BJ (cell line): ENCODE measurements around the gene PPAN. TPM values are rescaled to one million over a fixed set of nuclear protein-coding genes. Genes with fewer than 3 reads are reported as not detected.

Source experiments
- CTCF ChIA-PET: fragments of 350-600 bp; formaldehyde crosslinking; extraction: SDS; loops from one replicate; lab custom pipeline; 2021; ENCODE audit warnings: antibody characterized with exemption, inconsistent platforms; lab: Yijun Ruan, JAX
- POLR2A ChIA-PET: fragments of 300-600 bp; sonication (Branson Sonifier 250); formaldehyde crosslinking; extraction: SDS; loops from one replicate; lab custom pipeline; 2021; ENCODE audit warnings: antibody characterized with exemption; lab: Charles Lee
- DNase-seq: peaks from one replicate; pipeline ENCODE4 v3.0.0-alpha.2; 2011; ENCODE audit warnings: low read depth
- H3K27me3 ChIP-seq: 2 replicates; pipeline ENCODE4 v1.6.0; 2011; ENCODE audit warnings: low read length; ENCODE audit not compliant: control insufficient read depth, insufficient read depth
- H3K36me3 ChIP-seq: 2 replicates; pipeline ENCODE4 v1.5.1; 2011; ENCODE audit warnings: low read length; ENCODE audit not compliant: control insufficient read depth, insufficient read depth
- H3K4me3 ChIP-seq: 2 replicates; pipeline ENCODE4 v1.5.1; 2011; ENCODE audit warnings: low read depth, mild to moderate bottlenecking, control low read depth, low read length
- polyA plus RNA-seq: library from polyadenylated mRNA; depleted of rRNA; stranded (reverse); fragments of >200 nt; gene quantifications from 2 replicates; pipeline ENCODE4 v1.2.3, GENCODE V29; 2011
- TF ChIP-seq, protein P1 (sequence below): IDR thresholded peaks from 2 replicates; pipeline ENCODE4 v1.5.1; 2011; ENCODE audit warnings: low read depth, mild to moderate bottlenecking, control low read depth, inconsistent platforms, low read length, moderate library complexity; ENCODE audit not compliant: insufficient read depth

The PPAN gene
- polyA plus RNA-seq, 1 experiment: 18.1 TPM

DNA sequence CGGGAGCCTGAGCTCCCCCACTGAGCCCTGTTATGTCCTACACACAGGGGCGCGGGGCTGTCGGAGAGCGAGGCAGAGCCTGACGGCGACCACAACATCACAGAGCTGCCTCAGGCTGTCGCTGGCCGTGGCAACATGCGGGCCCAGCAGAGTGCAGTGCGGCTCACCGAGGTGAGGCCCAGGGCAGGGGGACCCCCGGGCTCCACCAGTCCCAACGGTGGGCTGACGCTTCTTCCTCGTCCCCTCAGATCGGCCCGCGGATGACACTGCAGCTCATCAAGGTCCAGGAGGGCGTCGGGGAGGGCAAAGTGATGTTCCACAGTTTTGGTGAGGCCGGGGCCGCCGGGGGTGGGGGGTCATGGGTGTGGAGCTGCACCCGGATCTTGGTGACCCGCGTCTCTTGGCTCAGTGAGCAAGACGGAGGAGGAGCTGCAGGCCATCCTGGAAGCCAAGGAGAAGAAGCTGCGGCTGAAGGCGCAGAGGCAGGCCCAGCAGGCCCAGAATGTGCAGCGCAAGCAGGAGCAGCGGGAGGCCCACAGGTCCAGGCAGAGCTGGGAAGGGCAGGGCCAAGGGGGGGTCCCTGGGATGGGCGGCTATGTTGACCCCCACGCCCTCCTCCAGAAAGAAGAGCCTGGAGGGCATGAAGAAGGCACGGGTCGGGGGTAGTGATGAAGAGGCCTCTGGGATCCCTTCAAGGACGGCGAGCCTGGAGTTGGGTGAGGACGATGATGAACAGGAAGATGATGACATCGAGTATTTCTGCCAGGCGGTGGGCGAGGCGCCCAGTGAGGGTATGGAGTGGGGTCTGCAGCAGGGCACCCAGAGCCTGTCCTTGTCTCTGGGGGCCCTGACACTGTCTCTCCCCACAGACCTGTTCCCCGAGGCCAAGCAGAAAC lies 4.2 kb downstream of the PPAN start:
- ChIA-PET POLR2A (no interaction called here), CTCF (interaction anchor here (1.0 to 2.0 kb wide), 2 partner anchors 11 to 139 kb away, joined by 4 read pairs; no protein-coding TSS in a partner anchor)

DNA sequence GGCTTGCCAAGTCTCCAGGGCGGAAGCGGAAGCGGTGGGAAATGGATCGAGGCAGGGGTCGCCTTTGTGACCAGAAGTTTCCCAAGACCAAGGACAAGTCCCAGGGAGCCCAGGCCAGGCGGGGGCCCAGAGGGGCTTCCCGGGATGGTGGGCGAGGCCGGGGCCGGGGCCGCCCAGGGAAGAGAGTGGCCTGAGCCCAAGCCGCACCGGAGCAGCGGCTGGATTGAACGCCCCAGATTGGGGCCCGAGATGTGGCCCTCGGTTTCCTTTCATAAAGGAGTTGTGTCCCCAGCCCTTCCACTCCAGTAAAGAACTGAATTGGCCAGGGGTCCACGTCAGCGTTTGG lies 4.8 kb downstream of the PPAN start:
- ChIA-PET POLR2A (no interaction called here), CTCF (no interaction called here)
- Histone ChIP-seq H3K27me3 (no peaks in the 10 kb centered on the region), H3K36me3 (peaks cover 44% of the 10 kb centered on the region), H3K4me3 (no peak overlapping the region)
- TF ChIP-seq, protein P1, sequence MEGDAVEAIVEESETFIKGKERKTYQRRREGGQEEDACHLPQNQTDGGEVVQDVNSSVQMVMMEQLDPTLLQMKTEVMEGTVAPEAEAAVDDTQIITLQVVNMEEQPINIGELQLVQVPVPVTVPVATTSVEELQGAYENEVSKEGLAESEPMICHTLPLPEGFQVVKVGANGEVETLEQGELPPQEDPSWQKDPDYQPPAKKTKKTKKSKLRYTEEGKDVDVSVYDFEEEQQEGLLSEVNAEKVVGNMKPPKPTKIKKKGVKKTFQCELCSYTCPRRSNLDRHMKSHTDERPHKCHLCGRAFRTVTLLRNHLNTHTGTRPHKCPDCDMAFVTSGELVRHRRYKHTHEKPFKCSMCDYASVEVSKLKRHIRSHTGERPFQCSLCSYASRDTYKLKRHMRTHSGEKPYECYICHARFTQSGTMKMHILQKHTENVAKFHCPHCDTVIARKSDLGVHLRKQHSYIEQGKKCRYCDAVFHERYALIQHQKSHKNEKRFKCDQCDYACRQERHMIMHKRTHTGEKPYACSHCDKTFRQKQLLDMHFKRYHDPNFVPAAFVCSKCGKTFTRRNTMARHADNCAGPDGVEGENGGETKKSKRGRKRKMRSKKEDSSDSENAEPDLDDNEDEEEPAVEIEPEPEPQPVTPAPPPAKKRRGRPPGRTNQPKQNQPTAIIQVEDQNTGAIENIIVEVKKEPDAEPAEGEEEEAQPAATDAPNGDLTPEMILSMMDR: no peak
- DNase-seq: no peak

More for the DNA sequence above, 4.2 kb downstream of the PPAN start:
- TF ChIP-seq, protein P1: no peak
- peaks cover 39% of the 10 kb centered on the region for H3K36me3 ChIP-seq
- H3K4me3 ChIP-seq: no peak overlapping the region
- DNase-seq: no peak
- H3K27me3 ChIP-seq: no peaks in the 10 kb centered on the region

DNA sequence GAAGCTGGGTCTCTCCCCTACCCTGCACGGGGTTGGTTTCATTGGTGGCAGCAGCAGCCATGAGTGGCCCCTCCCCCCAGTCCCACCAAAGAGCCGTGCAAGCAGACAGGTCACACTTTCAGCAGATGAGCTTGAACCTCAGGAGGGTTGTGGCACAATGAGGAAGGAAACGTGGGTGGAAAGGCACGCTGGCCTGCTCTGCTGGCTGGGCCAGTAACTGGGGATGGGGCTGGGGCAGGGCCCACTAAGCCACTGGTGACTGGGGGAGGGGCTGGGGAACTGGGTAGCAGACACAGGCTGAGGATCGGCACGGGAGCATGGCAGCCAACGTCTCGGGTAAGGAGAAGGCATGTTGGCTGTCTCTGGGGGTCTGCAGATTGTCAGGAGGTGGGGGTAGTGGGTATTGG lies 5.2 kb downstream of the PPAN start, which contains the start of gene P2RY11:
TSS of gene P2RY11 (plus strand) at position 289 of the 407 bp plus-strand sequence. CDS start at position 318, 29 bp downstream.
- CTCF ChIA-PET: no interaction called here
- H3K36me3 ChIP-seq: peaks cover 48% of the 10 kb centered on the region
- DNase-seq: no peak
- POLR2A ChIA-PET: no interaction called here
- TF ChIP-seq, protein P1: no peak
- H3K4me3 ChIP-seq: no peak within 1 kb of the TSS
- H3K27me3 ChIP-seq: no peaks in the 10 kb centered on the region

DNA sequence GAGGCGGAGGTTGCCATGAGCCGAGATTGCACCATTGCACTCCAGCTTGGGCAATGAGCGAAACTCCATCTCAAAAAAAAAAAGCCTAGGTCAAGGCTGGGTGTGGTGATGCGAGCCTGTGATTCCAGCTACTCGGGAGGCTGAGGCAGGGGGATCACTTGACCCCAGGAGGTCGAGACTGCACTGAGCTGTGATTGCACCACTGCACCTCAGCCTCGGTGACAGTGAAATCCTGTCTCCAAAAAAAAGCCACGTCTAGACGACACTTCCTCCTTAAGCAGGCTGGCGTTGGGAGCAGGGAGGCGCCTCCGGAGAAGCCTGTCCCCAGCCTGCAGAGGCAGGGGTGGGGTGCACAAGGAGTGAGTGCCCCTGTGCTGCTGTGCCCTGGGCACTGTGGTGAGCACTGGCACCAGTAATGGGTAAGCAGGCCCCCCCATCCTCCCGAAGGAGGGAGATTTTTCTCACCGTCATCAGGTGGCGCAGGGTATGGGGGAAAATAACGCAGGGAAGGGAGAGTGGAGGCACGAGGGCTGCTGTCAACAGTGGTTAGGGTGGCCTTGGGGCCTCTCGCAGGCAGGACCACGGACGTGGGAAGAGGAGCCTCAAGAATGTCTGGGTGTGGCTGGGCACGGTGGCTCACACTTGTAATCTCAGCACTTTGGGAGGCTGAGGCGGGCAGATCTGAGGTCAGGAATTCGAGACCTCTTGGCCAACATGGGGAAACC lies 6.0 kb downstream of the PPAN start:
- no peak overlapping the region for H3K4me3 ChIP-seq
- ChIA-PET CTCF (interaction anchor here (0.7 to 1.6 kb wide), 4 partner anchors 13 to 138 kb away, joined by 3 to 6 read pairs (median 4); no protein-coding TSS in a partner anchor), POLR2A (no interaction called here)
- no peaks in the 10 kb centered on the region for H3K27me3 ChIP-seq
- no peak for DNase-seq
- H3K36me3 ChIP-seq: peaks cover 54% of the 10 kb centered on the region
- TF ChIP-seq, protein P1: no peak
